Smooth muscle cell (in vitro differentiated cells): Measurements from ENCODE around the gene TCF15. TPM values are rescaled to one million over a fixed set of nuclear protein-coding genes. Genes with fewer than 3 reads are reported as not detected.

Source experiments
- DNase-seq: peaks from one replicate; lab custom pipeline; 2025; ENCODE audit not compliant: unreplicated experiment; lab: John Stamatoyannopoulos, UW
- H2AFZ ChIP-seq: fragments of 200-600 bp; sonication (generic); 2 replicates; pipeline ENCODE4 v1.6.0; 2016; ENCODE audit warnings: antibody characterized with exemption, low read depth, mild to moderate bottlenecking
- H3F3A ChIP-seq: fragments of 200-600 bp; sonication (generic); 2 replicates; pipeline ENCODE4 v1.6.0; 2017; ENCODE audit warnings: antibody characterized with exemption, low read depth
- H3K27ac ChIP-seq: fragments of 200-600 bp; sonication (generic); 2 replicates; pipeline ENCODE4 v1.5.1; 2016; ENCODE audit warnings: low read depth, mild to moderate bottlenecking
- H3K27me3 ChIP-seq: fragments of 200-600 bp; sonication (generic); 2 replicates; pipeline ENCODE4 v1.6.1; 2016; ENCODE audit warnings: low read depth, mild to moderate bottlenecking
- H3K36me3 ChIP-seq: fragments of 200-600 bp; sonication (generic); 2 replicates; pipeline ENCODE4 v1.5.1; 2016; ENCODE audit warnings: low read depth
- H3K4me1 ChIP-seq: fragments of 200-600 bp; sonication (generic); 2 replicates; pipeline ENCODE4 v1.5.1; 2016; ENCODE audit warnings: low read depth
- H3K4me2 ChIP-seq: fragments of 200-600 bp; sonication (generic); 2 replicates; pipeline ENCODE4 v1.6.0; 2016; ENCODE audit warnings: mild to moderate bottlenecking
- H3K4me3 ChIP-seq: fragments of 200-600 bp; sonication (generic); 2 replicates; pipeline ENCODE4 v1.5.1; 2016; ENCODE audit warnings: mild to moderate bottlenecking
- H3K79me2 ChIP-seq: fragments of 200-600 bp; sonication (generic); 2 replicates; pipeline ENCODE4 v1.6.0; 2016; ENCODE audit warnings: low read depth, mild to moderate bottlenecking
- H3K9ac ChIP-seq: fragments of 200-600 bp; sonication (generic); 2 replicates; pipeline ENCODE4 v1.6.0; 2016; ENCODE audit warnings: low read depth
- H3K9me3 ChIP-seq: fragments of 200-600 bp; sonication (generic); replicated peaks from 2 replicates; pipeline ENCODE4 v1.5.1; 2016; ENCODE audit warnings: low read depth
- H4K20me1 ChIP-seq: fragments of 200-600 bp; sonication (generic); 2 replicates; pipeline ENCODE4 v1.6.0; 2016; ENCODE audit warnings: low read depth
- CTCF ChIP-seq: fragments of 200-600 bp; sonication (generic); IDR thresholded peaks from 2 replicates; pipeline ENCODE4 v1.5.1; 2017; ENCODE audit warnings: borderline replicate concordance, mild to moderate bottlenecking, antibody characterized with exemption; ENCODE audit not compliant: insufficient read depth, poor library complexity, severe bottlenecking
- WGBS: methylation state at CpG from one replicate; pipeline ENCODE4 v1.1.7; 2016; ENCODE audit warnings: low lambda C conversion rate; 5-methylcytosine and 5-hydroxymethylcytosine counted together
- polyA plus RNA-seq: library from polyadenylated mRNA; unstranded; fragments of >200 nt; fragmentation: Nextera tagmentation; extraction: Ambion mirVana; gene quantifications from 2 replicates; pipeline ENCODE4 v1.2.1, GENCODE V29; 2016
- total RNA-seq: library from RNA; depleted of rRNA; stranded (reverse); fragments of >200 nt; gene quantifications from 2 replicates; pipeline ENCODE4 v1.2.3, GENCODE V29; 2014

TCF15 gene
- total and polyA plus RNA-seq, 2 experiments from 2014 or later = not detected

GRCh38 chr20:576156-576555 lies 34.0 kb downstream of the TCF15 start:
- no peak for TF ChIP-seq CTCF
- Histone ChIP-seq H3K9me3 (no peaks in the 10 kb centered on the region), H4K20me1 (no peaks in the 10 kb centered on the region), H3K9ac (no peak overlapping the region), H3K36me3 (no peaks in the 10 kb centered on the region), H3K4me3 (no peak overlapping the region), H3K79me2 (no peaks in the 10 kb centered on the region), H3K27me3 (peaks cover 12% of the 10 kb centered on the region), H3K4me1 (peaks cover 7% of the 10 kb centered on the region), H3K27ac (no peak overlapping the region), H3K4me2 (no peak overlapping the region), H3F3A (no peaks in the 10 kb centered on the region), H2AFZ (no peak overlapping the region)
- DNase-seq = no peak
- 97% methylated on average over 3 of the region's 3 CpGs for WGBS

GRCh38 chr20:575230-575629 lies 34.9 kb downstream of the TCF15 start:
- DNase-seq = no peak
- Histone ChIP-seq H3K27me3 (peaks cover 3% of the 10 kb centered on the region), H3K36me3 (no peaks in the 10 kb centered on the region), H3K27ac (no peak overlapping the region), H2AFZ (no peak overlapping the region), H3K9me3 (no peaks in the 10 kb centered on the region), H4K20me1 (no peaks in the 10 kb centered on the region), H3K4me2 (no peak overlapping the region), H3K4me1 (peaks cover 7% of the 10 kb centered on the region), H3K79me2 (no peaks in the 10 kb centered on the region), H3F3A (no peaks in the 10 kb centered on the region), H3K4me3 (no peak overlapping the region), H3K9ac (no peak overlapping the region)
- no peak for TF ChIP-seq CTCF
- WGBS = 90% methylated on average over 3 of the region's 3 CpGs

- no peak overlapping the region for H3K27ac ChIP-seq
- 61% methylated on average over 15 of the region's 15 CpGs for WGBS
- no peak overlapping the region for H3K4me3 ChIP-seq
- H3F3A ChIP-seq = no peaks in the 10 kb centered on the region
- H3K4me1 ChIP-seq = peaks cover 7% of the 10 kb centered on the region
- H3K27me3 ChIP-seq = no peaks in the 10 kb centered on the region
- H2AFZ ChIP-seq = no peak overlapping the region
- no peaks in the 10 kb centered on the region for H3K9me3 ChIP-seq
- H3K79me2 ChIP-seq = no peaks in the 10 kb centered on the region
- H4K20me1 ChIP-seq = no peaks in the 10 kb centered on the region
- DNase-seq = no peak
- H3K36me3 ChIP-seq = no peaks in the 10 kb centered on the region
- TF ChIP-seq CTCF = no peak
- no peak overlapping the region for H3K9ac ChIP-seq
- no peak overlapping the region for H3K4me2 ChIP-seq
Measured at GRCh38 chr20:574297-574942, 35.7 kb downstream of the TCF15 start.
